ENCODE results near the gene SLCO3A1.

Gene SLCO3A1

DNA sequence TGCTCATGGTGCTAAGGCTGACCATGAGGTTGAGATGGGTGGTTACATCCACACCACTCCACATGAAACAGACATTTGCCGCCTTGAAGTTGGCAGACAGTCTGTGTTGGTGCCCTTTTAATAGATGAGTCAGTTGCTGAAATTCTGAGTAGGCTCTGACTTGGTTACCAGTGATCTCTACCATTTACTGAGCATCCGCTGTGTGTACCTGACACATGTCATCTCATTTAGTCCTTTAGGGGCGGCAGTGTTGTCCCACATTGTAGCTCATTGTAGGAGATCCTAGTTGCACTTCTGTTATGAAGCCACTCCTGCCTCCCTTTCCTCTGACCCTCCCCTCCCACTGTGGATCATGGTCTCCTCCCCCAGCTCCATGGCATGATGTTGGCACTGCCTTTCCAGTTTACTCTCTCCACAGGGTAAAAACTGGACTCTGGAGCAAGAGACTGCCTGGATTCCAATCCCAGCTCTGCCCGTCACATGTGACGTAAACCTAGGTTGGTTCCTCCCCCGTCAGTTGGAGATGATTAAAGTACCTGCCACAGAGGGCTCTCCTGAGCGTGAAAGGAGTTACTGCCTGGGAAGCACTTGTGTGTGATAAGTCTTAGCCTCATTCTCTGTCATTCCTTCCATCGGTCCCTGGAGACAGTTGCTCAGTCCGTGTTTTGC, 21.6 kb downstream of the SLCO3A1 start:
- H4K20me1 ChIP-seq (ENCODE audit: insufficient read depth, low read length, poor library complexity, severe bottlenecking), result no peaks in the 10 kb centered on the region
- H3K36me3 ChIP-seq (ENCODE audit: insufficient read depth, low read length), result no peaks in the 10 kb centered on the region
- H3K9me2 ChIP-seq (replicated peaks; ENCODE audit: low read depth, low read length), result no peaks in the 10 kb centered on the region
- H3K79me2 ChIP-seq (ENCODE audit: insufficient read depth, low read length), result no peaks in the 10 kb centered on the region
- H3K9ac ChIP-seq (ENCODE audit: low read depth, low read length, poor library complexity, severe bottlenecking), result no peak overlapping the region
- peaks cover 23% of the 10 kb centered on the region for H3K4me1 ChIP-seq (ENCODE audit: insufficient read depth, low read length, poor library complexity, severe bottlenecking)
- no peak overlapping the region for H3K4me2 ChIP-seq (ENCODE audit: low read depth, low read length, poor library complexity, severe bottlenecking)
- H2AFZ ChIP-seq (ENCODE audit: low read length), result no peak overlapping the region
- H3F3A ChIP-seq (ENCODE audit: low read depth), result no peaks in the 10 kb centered on the region
- H3K9me3 ChIP-seq (ENCODE audit: insufficient read depth, low read depth, low read length), result no peaks in the 10 kb centered on the region
- TF ChIP-seq, protein P1, sequence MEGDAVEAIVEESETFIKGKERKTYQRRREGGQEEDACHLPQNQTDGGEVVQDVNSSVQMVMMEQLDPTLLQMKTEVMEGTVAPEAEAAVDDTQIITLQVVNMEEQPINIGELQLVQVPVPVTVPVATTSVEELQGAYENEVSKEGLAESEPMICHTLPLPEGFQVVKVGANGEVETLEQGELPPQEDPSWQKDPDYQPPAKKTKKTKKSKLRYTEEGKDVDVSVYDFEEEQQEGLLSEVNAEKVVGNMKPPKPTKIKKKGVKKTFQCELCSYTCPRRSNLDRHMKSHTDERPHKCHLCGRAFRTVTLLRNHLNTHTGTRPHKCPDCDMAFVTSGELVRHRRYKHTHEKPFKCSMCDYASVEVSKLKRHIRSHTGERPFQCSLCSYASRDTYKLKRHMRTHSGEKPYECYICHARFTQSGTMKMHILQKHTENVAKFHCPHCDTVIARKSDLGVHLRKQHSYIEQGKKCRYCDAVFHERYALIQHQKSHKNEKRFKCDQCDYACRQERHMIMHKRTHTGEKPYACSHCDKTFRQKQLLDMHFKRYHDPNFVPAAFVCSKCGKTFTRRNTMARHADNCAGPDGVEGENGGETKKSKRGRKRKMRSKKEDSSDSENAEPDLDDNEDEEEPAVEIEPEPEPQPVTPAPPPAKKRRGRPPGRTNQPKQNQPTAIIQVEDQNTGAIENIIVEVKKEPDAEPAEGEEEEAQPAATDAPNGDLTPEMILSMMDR (conservative IDR thresholded peaks at IDR 0.05; ENCODE audit: low read length), result no peak
- no peak for TF ChIP-seq EZH2phosphoT487 (IDR thresholded peaks at IDR 0.05; ENCODE audit: borderline replicate concordance)
- no peak overlapping the region for H3K4me3 ChIP-seq (ENCODE audit: low read length, poor library complexity, severe bottlenecking)
- H3K27me3 ChIP-seq (ENCODE audit: insufficient read depth, low read length, poor library complexity, severe bottlenecking), result no peaks in the 10 kb centered on the region

DNA sequence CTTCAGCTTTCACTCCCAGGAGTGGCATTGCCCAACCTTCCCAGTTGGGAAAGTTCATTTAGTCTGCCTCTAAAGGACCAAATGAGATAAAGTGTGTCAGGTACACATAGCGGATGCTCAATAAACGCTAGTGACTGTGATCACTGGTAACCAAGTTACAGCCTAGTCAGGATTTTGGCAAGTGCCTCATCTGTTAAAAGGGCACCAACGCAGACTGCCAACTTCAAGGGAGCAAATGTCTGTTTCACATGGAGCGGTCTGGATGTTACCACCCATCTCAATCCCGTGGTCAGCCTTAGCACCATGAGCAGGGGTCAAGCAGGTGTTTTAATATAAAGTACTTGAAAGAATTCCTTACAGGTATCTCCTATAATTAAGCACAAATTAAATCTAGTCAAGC, 22.7 kb downstream of the SLCO3A1 start:
- Histone ChIP-seq H3F3A (ENCODE audit: low read depth) (no peaks in the 10 kb centered on the region), H3K4me1 (ENCODE audit: insufficient read depth, low read length, poor library complexity, severe bottlenecking) (peaks cover 14% of the 10 kb centered on the region), H3K9me3 (ENCODE audit: insufficient read depth, low read depth, low read length) (no peaks in the 10 kb centered on the region), H3K79me2 (ENCODE audit: insufficient read depth, low read length) (no peaks in the 10 kb centered on the region), H2AFZ (ENCODE audit: low read length) (no peak overlapping the region), H4K20me1 (ENCODE audit: insufficient read depth, low read length, poor library complexity, severe bottlenecking) (no peaks in the 10 kb centered on the region), H3K4me2 (ENCODE audit: low read depth, low read length, poor library complexity, severe bottlenecking) (no peak overlapping the region), H3K9ac (ENCODE audit: low read depth, low read length, poor library complexity, severe bottlenecking) (no peak overlapping the region), H3K36me3 (ENCODE audit: insufficient read depth, low read length) (no peaks in the 10 kb centered on the region), H3K4me3 (ENCODE audit: low read length, poor library complexity, severe bottlenecking) (no peak overlapping the region), H3K9me2 (replicated peaks; ENCODE audit: low read depth, low read length) (no peaks in the 10 kb centered on the region), H3K27me3 (ENCODE audit: insufficient read depth, low read length, poor library complexity, severe bottlenecking) (no peaks in the 10 kb centered on the region)
- TF ChIP-seq EZH2phosphoT487 (IDR thresholded peaks at IDR 0.05; ENCODE audit: borderline replicate concordance), result no peak
- TF ChIP-seq, protein P1 (conservative IDR thresholded peaks at IDR 0.05; ENCODE audit: low read length), result no peak

DNA sequence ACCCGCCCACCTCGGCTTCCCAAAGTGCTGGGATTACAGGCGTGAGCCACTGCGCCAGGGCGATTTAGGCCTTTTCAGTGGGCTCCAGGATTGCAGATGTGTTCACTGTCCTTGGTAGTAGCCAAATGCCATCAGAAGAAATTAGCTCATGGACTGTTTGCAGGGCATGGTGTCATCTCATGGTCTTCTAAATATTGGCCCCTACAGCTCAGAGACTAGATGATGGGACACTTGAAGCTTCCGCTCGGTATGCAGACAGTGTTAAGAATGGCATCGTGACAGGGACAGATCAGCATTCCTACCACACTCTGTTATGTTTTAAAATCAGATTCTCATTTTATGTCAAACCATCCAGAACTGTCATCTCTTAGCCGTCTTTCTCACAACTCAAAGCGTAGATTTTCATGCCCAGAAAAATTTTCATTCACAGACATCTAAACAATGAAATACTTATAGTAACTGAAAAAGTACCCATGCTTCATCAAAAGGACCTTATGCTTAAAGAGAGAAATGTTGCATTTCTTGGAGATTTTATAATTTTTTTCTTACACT, 24.9 kb downstream of the SLCO3A1 start:
- H3K36me3 ChIP-seq (ENCODE audit: insufficient read depth, low read length), result no peaks in the 10 kb centered on the region
- no peaks in the 10 kb centered on the region for H3K9me3 ChIP-seq (ENCODE audit: insufficient read depth, low read depth, low read length)
- H2AFZ ChIP-seq (ENCODE audit: low read length), result no peak overlapping the region
- H3F3A ChIP-seq (ENCODE audit: low read depth), result no peaks in the 10 kb centered on the region
- H3K79me2 ChIP-seq (ENCODE audit: insufficient read depth, low read length), result no peaks in the 10 kb centered on the region
- H3K4me2 ChIP-seq (ENCODE audit: low read depth, low read length, poor library complexity, severe bottlenecking), result no peak overlapping the region
- TF ChIP-seq EZH2phosphoT487 (IDR thresholded peaks at IDR 0.05; ENCODE audit: borderline replicate concordance), result no peak
- H3K9ac ChIP-seq (ENCODE audit: low read depth, low read length, poor library complexity, severe bottlenecking), result no peak overlapping the region
- no peaks in the 10 kb centered on the region for H3K27me3 ChIP-seq (ENCODE audit: insufficient read depth, low read length, poor library complexity, severe bottlenecking)
- H3K9me2 ChIP-seq (replicated peaks; ENCODE audit: low read depth, low read length), result no peaks in the 10 kb centered on the region
- H3K4me3 ChIP-seq (ENCODE audit: low read length, poor library complexity, severe bottlenecking), result no peak overlapping the region
- peaks cover 10% of the 10 kb centered on the region for H3K4me1 ChIP-seq (ENCODE audit: insufficient read depth, low read length, poor library complexity, severe bottlenecking)
- H4K20me1 ChIP-seq (ENCODE audit: insufficient read depth, low read length, poor library complexity, severe bottlenecking), result no peaks in the 10 kb centered on the region

DNA sequence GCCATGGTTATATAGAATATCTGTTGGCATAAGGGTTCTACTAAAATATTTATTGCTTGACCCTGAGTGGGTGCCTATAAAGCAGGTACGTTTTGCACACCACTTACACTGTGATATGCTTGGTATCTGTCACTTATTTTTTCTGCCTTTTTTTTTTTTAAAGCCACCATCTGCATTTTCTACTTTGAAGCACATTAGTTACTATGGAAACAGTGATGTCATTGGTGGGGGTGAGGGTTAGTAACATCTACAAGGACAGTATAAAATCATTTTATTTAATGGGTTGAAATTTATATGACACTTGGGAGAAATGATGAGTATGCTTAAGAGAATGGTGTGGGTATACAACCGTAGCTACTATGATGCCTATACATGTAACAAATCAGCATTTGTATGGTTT, 25.6 kb downstream of the SLCO3A1 start:
- Histone ChIP-seq H3K4me1 (ENCODE audit: insufficient read depth, low read length, poor library complexity, severe bottlenecking) (peaks cover 9% of the 10 kb centered on the region), H3K9me3 (ENCODE audit: insufficient read depth, low read depth, low read length) (no peaks in the 10 kb centered on the region), H3K9ac (ENCODE audit: low read depth, low read length, poor library complexity, severe bottlenecking) (no peak overlapping the region), H3K4me3 (ENCODE audit: low read length, poor library complexity, severe bottlenecking) (no peak overlapping the region), H2AFZ (ENCODE audit: low read length) (no peak overlapping the region), H3K27me3 (ENCODE audit: insufficient read depth, low read length, poor library complexity, severe bottlenecking) (no peaks in the 10 kb centered on the region), H3K9me2 (replicated peaks; ENCODE audit: low read depth, low read length) (no peaks in the 10 kb centered on the region), H4K20me1 (ENCODE audit: insufficient read depth, low read length, poor library complexity, severe bottlenecking) (no peaks in the 10 kb centered on the region), H3K4me2 (ENCODE audit: low read depth, low read length, poor library complexity, severe bottlenecking) (no peak overlapping the region), H3K36me3 (ENCODE audit: insufficient read depth, low read length) (no peaks in the 10 kb centered on the region), H3F3A (ENCODE audit: low read depth) (no peaks in the 10 kb centered on the region), H3K79me2 (ENCODE audit: insufficient read depth, low read length) (no peaks in the 10 kb centered on the region)
- TF ChIP-seq, protein P1 (conservative IDR thresholded peaks at IDR 0.05; ENCODE audit: low read length), result no peak
- no peak for TF ChIP-seq EZH2phosphoT487 (IDR thresholded peaks at IDR 0.05; ENCODE audit: borderline replicate concordance)

Data from Loucy (cell line).